Thoracic aorta (tissue), 2 donors: ENCODE data around the gene PRDM16. TPM values are rescaled to one million over a fixed set of nuclear protein-coding genes. Genes with fewer than 3 reads are reported as not detected.

ENCODE experiments used
- ATAC-seq: fragments of 150-250 bp; one replicate; pipeline ENCODE4 v1.8.0; 2017; ENCODE audit warnings: low read depth; ENCODE audit not compliant: insufficient number of reproducible peaks, low FRiP score
- DNase-seq: peaks from one replicate; pipeline ENCODE4 v3.0.0-alpha.2; 2020; ENCODE audit warnings: low spot score
- H3K27ac ChIP-seq, 2 donors: fragments of 200-600 bp; sonication (generic); 1 replicate in 1 of 2; 2 replicates in 1 of 2; pipeline ENCODE4 v1.5.1; 2016; ENCODE audit warnings: mild to moderate bottlenecking in 2 of 2, moderate library complexity in 2 of 2
- H3K27me3 ChIP-seq: fragments of 200-600 bp; sonication (generic); replicated peaks from 2 replicates; pipeline ENCODE4 v1.6.0; 2016; ENCODE audit warnings: mild to moderate bottlenecking; ENCODE audit not compliant: insufficient read depth
- H3K36me3 ChIP-seq: fragments of 200-600 bp; sonication (generic); one replicate; pipeline ENCODE4 v1.5.1; 2016
- H3K4me1 ChIP-seq, 2 donors: fragments of 200-600 bp; sonication (generic); 1 replicate in 1 of 2; 2 replicates in 1 of 2; pipeline versions ENCODE4 v1.5.1 to v1.6.0; 2016; ENCODE audit warnings: low read depth in 2 of 2, mild to moderate bottlenecking in 1 of 2; ENCODE audit not compliant: control insufficient read depth in 1 of 2
- H3K4me3 ChIP-seq: fragments of 200-600 bp; sonication (generic); 2 replicates; pipeline ENCODE4 v1.5.1; 2016; ENCODE audit warnings: mild to moderate bottlenecking
- H3K9me3 ChIP-seq: fragments of 200-600 bp; sonication (generic); 2 replicates; pipeline ENCODE4 v1.5.1; 2016
- total RNA-seq, 2 donors: library from RNA; depleted of rRNA; stranded (reverse); fragments of >200 nt; gene quantifications; one replicate each; pipeline versions ENCODE4 v1.1.0 to v1.2.3, GENCODE V29; 2016
- TF ChIP-seq, protein P1 (sequence below): fragments of 200-600 bp; sonication (generic); IDR thresholded peaks from one replicate; pipeline ENCODE4 v1.5.1; 2019; ENCODE audit warnings: antibody characterized with exemption

PRDM16 gene
- total RNA-seq, 2 donors from 2014 or later, result 68.9 to 85.4 TPM

DNA sequence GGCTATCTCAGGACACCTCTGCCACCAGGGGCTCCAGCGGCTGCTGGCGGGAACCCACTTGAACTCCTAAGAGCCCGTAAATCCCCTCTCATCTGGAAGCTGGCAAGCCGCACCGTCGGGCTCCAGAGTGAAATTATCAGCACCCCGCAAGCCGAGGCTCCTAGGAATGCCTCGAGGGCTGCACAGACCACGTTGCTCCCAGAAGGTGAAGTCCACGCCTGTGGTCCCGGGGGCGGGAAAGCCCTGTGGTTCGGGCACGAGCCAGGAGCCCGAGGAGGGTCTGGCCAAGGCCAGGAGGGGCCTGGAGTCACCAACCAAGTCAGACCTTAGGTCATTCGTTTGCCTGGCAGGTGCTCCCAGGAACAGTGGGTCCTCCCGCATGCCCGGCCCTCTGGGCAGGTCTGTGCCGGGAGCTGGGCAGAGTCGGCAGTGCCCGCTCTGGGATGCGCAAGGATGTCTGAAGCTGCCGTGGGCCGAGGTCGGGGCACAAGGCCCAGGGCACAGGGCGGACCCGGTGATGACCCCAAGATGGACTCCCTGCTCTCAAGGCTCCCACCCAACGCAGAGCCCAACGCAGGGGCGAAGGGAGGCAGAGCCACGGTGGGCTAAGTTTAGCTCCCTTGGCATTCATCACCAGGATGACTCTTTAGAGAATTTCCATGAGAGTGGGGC is 38.9 kb upstream of the PRDM16 start:
- Histone ChIP-seq H3K9me3 (no peaks in the 10 kb centered on the region), H3K36me3 (no peaks in the 10 kb centered on the region), H3K4me1 (peaks cover 1% of the 10 kb centered on the region in 2 donors), H3K27me3 (no peaks in the 10 kb centered on the region), H3K4me3 (no peak overlapping the region), H3K27ac (no peak overlapping the region)
- DNase-seq, result no peak
- TF ChIP-seq, protein P1, sequence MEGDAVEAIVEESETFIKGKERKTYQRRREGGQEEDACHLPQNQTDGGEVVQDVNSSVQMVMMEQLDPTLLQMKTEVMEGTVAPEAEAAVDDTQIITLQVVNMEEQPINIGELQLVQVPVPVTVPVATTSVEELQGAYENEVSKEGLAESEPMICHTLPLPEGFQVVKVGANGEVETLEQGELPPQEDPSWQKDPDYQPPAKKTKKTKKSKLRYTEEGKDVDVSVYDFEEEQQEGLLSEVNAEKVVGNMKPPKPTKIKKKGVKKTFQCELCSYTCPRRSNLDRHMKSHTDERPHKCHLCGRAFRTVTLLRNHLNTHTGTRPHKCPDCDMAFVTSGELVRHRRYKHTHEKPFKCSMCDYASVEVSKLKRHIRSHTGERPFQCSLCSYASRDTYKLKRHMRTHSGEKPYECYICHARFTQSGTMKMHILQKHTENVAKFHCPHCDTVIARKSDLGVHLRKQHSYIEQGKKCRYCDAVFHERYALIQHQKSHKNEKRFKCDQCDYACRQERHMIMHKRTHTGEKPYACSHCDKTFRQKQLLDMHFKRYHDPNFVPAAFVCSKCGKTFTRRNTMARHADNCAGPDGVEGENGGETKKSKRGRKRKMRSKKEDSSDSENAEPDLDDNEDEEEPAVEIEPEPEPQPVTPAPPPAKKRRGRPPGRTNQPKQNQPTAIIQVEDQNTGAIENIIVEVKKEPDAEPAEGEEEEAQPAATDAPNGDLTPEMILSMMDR, result no peak
- ATAC-seq, result no peak

DNA sequence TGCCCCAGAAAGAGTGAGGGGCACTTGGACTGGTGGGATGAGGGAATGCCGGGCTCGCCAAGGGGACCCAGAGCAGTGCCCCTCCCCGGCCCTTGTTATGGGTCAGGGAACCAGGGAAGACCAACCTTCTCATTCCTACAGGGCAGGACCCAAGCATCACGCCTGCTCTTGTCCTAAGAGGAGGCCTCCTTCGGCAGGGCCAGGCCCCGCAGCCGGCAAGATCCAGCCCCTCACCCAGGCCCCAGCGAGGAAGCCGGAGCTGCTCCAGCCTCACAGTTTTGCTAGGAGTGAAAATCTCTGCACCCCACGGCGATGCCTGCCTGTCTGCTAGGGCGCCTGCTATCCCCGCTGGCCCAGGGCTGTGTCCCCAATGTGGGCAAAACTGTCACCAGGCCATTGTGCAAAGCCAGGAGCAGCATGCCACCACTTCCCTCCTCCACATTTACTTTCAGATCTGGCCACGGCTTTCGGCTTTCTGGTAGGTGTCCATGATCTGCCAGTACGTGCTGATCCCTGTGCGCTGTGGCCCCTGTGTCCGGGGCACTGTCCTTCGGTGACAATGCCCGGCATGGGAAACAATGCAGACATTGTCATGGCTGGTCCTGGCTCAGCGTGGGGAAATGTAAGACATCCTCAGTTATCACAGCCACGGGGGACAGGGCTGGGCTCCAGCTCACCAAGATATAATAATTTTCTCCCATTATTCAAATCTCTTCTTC is 38.2 kb upstream of the PRDM16 start:
- no peaks in the 10 kb centered on the region for H3K27me3 ChIP-seq
- ATAC-seq (no peak), DNase-seq (no peak)
- TF ChIP-seq, protein P1, result no peak
- H3K36me3 ChIP-seq, result no peaks in the 10 kb centered on the region
- H3K4me3 ChIP-seq, result no peak overlapping the region
- H3K27ac ChIP-seq, result no peak overlapping the region
- no peaks in the 10 kb centered on the region for H3K9me3 ChIP-seq
- peaks cover 6 to 8% of the 10 kb centered on the region in 2 donors for H3K4me1 ChIP-seq

DNA sequence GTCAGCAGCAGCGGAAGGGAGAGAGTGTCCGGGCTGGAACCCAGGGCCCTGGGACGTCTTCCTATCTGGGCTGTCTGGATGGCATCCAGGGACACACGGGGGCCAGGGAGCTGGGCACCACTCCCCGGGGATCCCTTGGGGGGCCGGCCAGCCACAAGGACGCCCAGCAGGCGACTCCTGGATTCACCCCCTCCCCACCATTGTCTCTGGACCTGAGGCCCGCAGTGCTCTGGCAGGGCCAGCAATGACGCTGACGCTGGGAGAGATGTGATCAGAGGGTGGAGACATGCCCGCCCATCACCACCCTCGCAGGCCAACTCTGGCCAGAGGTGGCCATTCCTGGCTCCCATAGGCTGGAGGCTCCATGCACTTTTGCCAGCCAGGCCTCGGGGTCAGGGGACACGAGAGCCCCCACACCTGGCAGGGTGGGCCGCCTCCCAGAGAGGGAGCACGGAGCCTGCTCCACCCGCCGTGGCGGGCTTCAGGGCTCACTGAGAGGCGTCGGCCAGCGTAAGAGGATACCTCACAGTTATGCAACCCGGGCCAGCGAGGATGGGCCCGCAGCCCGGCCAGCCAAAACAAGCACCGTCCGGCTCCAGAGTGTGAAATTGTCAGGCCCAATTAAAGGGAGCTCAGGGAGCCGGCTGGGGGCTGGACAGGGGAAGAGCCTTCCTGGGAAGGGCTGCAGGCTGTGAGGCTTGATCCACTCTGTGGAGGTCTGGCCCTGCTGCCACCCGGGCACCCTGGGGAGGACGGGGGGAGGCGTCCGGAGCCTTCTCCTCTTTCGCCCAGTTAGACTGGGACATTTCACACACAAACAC is 37.4 kb upstream of the PRDM16 start:
- H3K9me3 ChIP-seq, result no peaks in the 10 kb centered on the region
- no peak overlapping the region for H3K27ac ChIP-seq
- no peak overlapping the region for H3K4me3 ChIP-seq
- no peaks in the 10 kb centered on the region for H3K36me3 ChIP-seq
- TF ChIP-seq, protein P1, result no peak
- DNase-seq, result no peak
- no peaks in the 10 kb centered on the region for H3K27me3 ChIP-seq
- peaks cover 9% of the 10 kb centered on the region in 2 donors for H3K4me1 ChIP-seq
- no peak for ATAC-seq

DNA sequence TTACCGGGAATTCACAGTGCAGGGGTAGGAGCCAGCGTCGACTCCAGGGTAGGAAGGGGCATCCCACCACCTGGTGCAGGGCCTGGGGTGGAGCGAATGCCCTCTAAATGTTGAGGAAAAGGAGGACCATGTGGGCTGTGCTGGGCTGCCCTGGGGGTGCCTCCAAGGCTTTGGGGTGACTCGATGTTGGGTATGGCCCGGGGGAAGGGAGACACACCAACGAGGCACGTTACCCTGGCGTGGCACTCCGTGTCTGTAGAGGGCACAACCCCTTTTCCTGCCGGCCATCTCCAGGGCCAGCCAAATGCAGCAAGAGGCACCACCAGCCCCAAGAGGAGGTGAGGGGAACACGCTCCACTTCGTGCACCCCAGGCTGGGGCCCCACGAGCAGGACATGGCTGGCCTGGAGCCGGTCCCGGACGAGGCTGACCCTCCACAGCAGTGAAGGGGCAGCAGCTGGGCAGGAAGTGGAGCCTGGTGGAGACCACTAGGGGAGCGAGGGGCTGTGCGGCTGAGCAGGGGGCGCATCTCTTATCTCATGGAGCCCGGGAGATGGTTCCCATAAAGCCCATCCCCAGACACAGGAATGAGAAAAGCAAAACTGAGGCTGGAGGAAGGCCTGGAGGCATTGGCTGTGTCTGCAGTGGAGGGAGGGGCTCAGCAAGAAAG is 36.5 kb upstream of the PRDM16 start:
- Histone ChIP-seq H3K27me3 (no peaks in the 10 kb centered on the region), H3K36me3 (no peaks in the 10 kb centered on the region), H3K4me1 (peaks cover 9% of the 10 kb centered on the region in 2 donors), H3K9me3 (no peaks in the 10 kb centered on the region), H3K4me3 (no peak overlapping the region), H3K27ac (no peak overlapping the region)
- TF ChIP-seq, protein P1, result no peak
- DNase-seq, result no peak
- no peak for ATAC-seq
